HG02870 (cell line): Measurements from ENCODE around the gene GSTA4.
"Not testable (repeated sequence)": the region's sequence is repeated elsewhere in the genome, so short reads cannot be mapped to it uniquely, and the experiment has no call there.

Experiments
- ATAC-seq: cut with Tn5 transposase; IDR thresholded peaks from one replicate; pipeline ENCODE4 v1.9.1; 2021; ENCODE audit warnings: mild to moderate bottlenecking, moderate library complexity; ENCODE audit not compliant: unreplicated experiment

GSTA4 gene

DNA sequence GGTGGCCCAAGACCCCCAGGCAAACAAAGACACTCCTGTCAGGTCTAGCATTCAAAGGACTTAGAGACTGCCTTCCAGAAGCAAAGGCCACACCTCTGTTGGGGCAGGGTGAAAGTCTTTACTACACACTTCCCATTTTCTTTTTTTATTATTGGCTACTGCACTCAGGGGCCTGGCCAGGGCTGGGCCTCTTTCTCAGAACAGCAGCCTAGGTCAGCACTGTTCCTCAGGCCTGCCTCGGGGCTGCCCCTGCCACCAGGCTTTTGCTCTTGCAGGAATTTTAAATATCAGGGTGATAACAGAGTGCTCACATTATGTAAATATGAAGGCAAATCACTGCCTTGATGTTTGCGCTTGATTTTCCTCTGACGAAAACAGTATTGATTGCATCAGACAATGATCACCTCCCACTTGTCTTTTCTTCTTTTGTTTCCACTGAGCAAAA, 18.5 kb downstream of the GSTA4 start:
- ATAC-seq, result peak; percentile 89

DNA sequence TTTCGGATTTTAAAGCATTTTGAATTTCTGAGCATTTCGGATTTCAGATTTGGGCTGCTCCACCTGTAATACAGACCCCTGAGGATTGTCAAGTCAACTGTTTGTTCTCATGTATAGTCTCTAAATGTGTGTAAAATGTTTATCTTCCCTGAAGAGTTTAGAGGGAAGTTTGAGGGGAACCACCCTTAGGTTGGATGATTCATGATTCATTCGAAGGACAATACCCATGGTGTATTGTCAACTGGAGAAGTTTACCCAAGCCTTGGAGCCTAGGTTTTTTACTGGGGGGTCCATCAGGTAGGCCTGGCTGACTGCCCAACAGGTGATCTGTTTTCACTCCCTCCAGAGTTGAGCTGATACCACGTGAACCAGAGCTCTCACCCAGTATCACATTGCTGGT, 18.9 kb downstream of the GSTA4 start:
- peak; percentile 5 for ATAC-seq

DNA sequence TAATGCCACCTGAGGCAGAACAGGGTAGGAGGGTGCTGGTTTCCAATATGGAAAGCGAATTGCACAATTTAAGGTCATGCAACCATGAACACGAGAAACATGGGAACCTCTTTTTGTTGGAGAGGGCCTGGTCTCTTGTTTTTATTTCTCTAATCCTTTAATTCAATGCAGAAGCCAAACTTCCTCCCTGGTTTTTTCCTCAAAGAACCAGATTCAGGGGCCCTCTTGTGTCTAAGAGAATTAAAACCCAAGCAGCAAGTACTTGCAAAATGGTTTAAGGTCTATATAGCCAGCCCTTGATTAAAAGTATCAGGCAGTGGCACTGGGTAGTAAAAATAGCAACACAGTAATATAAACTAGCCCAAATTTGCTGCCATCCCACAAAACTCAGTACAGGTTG, 19.5 kb downstream of the GSTA4 start:
- no peak for ATAC-seq

GRCh38 chr6:52972989-52973388, 22.1 kb downstream of the GSTA4 start:
- no peak for ATAC-seq

GRCh38 chr6:52969359-52969758, 25.7 kb downstream of the GSTA4 start:
- ATAC-seq, result no peak

GRCh38 chr6:52966101-52966500, 29.0 kb downstream of the GSTA4 start:
- no peak for ATAC-seq

DNA sequence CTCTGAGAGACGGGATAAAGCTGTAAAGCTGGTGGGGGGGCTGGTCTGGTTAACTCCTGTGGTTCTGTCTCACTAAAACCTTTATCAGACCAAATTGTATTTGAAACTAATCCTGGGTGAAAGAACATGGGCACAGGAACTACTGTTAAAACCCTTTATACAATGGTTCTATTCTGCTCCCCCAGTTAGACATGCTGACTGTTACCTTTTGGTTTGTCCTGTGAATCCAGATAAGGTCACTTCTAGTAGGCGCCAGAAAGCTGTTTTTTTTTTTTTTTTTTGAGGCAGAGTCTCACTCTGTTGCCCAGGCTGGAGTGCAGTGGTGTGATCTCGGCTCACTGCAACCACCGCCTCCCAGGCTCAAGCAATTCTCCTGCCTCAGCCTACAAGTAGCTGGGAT, 29.7 kb downstream of the GSTA4 start:
- ATAC-seq, result no peak

DNA sequence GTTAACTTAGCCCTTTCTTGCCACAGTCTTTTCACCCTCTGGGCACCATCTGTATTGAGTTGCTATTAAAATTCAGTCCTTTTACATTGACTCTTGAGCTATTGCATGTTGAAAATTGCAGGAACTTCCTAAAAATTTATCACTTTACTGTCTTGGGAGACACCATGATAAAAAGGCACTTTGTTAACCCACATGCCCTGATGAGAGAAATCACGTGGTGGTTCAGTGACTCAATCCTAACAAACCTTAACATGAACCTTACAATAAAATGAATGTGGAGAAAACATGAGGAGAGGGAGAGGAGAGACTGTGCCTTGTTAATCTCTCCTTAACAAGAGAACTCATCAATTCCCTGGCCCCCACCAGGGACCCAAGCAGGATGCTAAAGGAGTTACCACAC, 30.8 kb downstream of the GSTA4 start:
- ATAC-seq, result no peak

GRCh38 chr6:52962701-52963100, 32.4 kb downstream of the GSTA4 start:
- ATAC-seq, result no peak

- ATAC-seq, result not testable (repeated sequence)
Measured at GRCh38 chr6:52961022-52961421, 34.1 kb downstream of the GSTA4 start.

GRCh38 chr6:52960211-52960610, 34.9 kb downstream of the GSTA4 start:
- ATAC-seq, result not testable (repeated sequence)

- ATAC-seq, result no peak
Measured at GRCh38 chr6:52958546-52959255, 36.4 kb downstream of the GSTA4 start.

GRCh38 chr6:52955871-52956270, 39.2 kb downstream of the GSTA4 start:
- no peak for ATAC-seq

GRCh38 chr6:52953911-52954839, 40.9 kb downstream of the GSTA4 start:
- ATAC-seq, result no peak

DNA sequence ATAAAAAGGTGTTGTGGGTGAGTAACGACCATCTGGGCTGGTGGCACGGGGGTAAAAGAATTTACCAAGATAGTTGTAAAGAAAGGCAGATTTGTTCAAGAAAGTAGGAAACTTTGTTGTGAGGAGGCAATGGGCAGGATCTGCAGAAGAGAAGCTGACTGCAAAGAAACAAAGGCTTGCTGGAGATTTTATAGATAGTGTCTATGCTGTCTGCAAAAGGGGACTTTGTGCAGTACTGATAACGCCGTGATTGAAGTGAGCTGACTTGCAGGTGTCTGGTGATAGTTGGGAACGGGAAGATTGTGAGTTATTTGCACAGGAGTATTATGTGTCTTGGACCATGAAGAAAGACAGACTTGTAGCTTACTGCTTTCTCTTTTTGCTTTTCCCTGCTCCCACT, 48.8 kb downstream of the GSTA4 start:
- no peak for ATAC-seq

- not testable (repeated sequence) for ATAC-seq
Measured at GRCh38 chr6:52942821-52943220, 52.3 kb downstream of the GSTA4 start.

DNA sequence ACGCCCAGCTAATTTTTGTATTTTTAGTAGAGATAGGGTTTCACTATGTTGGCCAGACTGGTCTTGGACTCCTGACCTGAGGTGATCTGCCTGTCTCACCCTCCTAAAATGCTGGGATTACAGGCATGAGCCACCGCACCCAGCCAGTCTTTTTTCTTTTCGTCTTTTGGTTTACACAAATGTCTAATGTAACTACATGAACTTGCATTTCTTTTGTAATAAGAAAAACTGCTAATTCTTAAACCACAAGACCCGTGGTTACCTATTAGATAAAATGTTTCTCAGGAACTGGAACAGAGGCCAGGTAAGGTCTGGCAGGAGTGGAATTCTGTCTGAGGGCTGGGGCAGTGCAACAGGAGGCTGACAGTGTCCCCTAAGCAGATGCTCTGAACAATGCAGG, 52.9 kb downstream of the GSTA4 start:
- no peak for ATAC-seq

DNA sequence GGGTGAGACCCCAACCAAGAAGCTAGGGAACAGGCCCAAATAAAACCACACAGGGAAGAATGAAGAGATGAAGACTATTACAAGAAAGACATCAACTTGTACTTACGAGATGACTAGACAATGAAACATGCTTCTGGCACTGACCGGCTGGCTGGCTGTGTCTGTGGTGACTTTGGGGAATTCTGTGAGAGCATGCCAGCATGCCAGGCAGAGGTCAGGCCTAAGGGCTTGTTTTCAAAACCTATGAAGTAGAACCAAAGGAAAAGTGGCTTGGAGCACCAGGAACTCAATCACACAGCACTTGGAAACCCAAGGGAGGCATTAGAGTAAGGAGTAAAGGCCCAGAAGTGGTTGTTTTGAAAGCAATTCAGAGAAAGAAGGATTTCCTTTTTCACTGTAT, 57.2 kb downstream of the GSTA4 start:
- ATAC-seq, result no peak

- no peak for ATAC-seq
Measured at GRCh38 chr6:52933778-52934177, 61.3 kb downstream of the GSTA4 start.

DNA sequence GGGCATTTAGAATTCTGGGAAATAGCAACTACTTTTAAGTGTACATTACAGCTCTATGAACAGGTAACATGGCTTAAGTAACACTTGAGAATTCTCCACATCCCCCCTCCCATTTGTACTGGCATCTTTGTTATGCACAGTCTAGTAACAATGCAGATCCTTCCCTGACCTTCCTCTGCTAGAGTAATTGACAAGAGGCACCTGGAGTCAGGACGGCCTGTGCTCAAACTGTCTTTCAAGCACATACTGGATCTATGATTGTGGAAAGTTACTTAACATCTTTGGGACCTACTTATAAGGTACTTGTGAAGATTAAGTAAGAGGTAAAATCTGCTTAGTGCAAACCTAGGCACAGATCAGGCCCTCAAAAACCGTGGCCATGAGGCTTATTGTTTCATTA, 63.7 kb downstream of the GSTA4 start:
- no peak for ATAC-seq

DNA sequence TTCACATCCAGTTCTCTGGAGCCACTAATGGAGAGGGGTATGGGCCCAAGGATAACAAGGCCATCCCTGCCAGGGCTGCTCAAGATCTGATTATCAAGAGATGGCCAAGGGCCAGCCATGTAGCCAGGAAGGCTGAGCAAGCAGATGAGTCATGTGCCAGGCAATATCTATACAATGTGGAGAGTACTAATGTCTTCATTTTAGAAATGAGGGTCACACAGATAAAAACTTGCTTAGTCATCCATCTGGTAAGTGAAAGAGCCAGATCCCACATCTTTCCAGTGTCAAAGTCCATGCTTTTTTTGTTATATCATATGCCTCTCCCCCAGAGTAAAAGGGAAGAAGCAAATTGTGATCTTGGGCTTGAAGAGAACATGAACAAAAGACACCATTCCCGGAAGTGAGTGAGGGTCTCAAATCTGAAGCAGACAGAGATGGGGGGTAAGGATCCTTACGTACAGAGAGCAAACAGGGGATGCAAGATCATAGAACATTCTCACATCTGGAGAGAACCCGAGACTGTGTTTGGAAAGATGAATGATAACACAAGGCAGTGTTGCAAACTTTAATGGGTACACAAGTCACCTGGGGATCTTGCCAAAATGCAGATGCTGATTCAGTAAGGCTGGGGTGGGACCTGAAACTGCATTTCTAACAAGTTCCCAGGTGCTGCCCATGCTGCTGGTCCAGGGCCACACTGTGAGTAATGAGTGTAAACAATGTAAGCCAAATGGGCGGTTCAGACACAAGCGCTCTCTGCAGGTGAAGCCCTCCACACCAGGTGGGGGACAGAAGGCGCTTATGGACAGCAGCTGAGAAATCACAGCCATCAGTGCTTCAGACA, 65.5 kb downstream of the GSTA4 start:
- ATAC-seq, result no peak
